ENCODE measurements around the gene CLCNKB.

DNA sequence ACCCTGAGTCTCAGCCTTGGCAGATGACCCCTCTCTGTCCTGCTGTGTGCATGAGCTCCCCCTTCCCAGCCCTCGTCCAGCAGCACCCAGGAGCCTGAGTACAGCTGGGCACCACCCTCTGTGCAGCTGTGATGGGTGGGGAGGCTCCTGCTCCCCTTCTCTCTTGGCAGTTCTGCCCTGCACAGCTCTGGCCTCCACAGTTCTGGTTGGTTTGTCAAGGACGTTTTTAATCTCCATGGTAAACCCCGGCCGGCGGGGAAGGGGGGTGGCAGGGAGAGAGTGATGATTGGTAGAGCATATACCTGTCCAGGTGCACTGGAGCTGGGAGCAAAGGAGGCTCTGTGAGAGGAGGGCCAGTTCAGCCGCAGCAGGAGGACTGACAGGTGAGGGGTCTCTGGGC lies 21.9 kb upstream of the CLCNKB start, which contains the start of gene CLCNKA:
- TF ChIP-seq, protein P1, sequence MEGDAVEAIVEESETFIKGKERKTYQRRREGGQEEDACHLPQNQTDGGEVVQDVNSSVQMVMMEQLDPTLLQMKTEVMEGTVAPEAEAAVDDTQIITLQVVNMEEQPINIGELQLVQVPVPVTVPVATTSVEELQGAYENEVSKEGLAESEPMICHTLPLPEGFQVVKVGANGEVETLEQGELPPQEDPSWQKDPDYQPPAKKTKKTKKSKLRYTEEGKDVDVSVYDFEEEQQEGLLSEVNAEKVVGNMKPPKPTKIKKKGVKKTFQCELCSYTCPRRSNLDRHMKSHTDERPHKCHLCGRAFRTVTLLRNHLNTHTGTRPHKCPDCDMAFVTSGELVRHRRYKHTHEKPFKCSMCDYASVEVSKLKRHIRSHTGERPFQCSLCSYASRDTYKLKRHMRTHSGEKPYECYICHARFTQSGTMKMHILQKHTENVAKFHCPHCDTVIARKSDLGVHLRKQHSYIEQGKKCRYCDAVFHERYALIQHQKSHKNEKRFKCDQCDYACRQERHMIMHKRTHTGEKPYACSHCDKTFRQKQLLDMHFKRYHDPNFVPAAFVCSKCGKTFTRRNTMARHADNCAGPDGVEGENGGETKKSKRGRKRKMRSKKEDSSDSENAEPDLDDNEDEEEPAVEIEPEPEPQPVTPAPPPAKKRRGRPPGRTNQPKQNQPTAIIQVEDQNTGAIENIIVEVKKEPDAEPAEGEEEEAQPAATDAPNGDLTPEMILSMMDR (CRISPR knock-in tag; IDR thresholded peaks at IDR 0.05), result no peak
- TF ChIP-seq, protein P2, sequence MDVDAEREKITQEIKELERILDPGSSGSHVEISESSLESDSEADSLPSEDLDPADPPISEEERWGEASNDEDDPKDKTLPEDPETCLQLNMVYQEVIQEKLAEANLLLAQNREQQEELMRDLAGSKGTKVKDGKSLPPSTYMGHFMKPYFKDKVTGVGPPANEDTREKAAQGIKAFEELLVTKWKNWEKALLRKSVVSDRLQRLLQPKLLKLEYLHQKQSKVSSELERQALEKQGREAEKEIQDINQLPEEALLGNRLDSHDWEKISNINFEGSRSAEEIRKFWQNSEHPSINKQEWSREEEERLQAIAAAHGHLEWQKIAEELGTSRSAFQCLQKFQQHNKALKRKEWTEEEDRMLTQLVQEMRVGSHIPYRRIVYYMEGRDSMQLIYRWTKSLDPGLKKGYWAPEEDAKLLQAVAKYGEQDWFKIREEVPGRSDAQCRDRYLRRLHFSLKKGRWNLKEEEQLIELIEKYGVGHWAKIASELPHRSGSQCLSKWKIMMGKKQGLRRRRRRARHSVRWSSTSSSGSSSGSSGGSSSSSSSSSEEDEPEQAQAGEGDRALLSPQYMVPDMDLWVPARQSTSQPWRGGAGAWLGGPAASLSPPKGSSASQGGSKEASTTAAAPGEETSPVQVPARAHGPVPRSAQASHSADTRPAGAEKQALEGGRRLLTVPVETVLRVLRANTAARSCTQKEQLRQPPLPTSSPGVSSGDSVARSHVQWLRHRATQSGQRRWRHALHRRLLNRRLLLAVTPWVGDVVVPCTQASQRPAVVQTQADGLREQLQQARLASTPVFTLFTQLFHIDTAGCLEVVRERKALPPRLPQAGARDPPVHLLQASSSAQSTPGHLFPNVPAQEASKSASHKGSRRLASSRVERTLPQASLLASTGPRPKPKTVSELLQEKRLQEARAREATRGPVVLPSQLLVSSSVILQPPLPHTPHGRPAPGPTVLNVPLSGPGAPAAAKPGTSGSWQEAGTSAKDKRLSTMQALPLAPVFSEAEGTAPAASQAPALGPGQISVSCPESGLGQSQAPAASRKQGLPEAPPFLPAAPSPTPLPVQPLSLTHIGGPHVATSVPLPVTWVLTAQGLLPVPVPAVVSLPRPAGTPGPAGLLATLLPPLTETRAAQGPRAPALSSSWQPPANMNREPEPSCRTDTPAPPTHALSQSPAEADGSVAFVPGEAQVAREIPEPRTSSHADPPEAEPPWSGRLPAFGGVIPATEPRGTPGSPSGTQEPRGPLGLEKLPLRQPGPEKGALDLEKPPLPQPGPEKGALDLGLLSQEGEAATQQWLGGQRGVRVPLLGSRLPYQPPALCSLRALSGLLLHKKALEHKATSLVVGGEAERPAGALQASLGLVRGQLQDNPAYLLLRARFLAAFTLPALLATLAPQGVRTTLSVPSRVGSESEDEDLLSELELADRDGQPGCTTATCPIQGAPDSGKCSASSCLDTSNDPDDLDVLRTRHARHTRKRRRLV (CRISPR knock-in tag; IDR thresholded peaks at IDR 0.05), result no peak
- no peak for TF ChIP-seq ZNF841 (CRISPR knock-in tag; IDR thresholded peaks at IDR 0.05; ENCODE audit: borderline replicate concordance)
- TF ChIP-seq SP1 (IDR thresholded peaks at IDR 0.05), result no peak
- TF ChIP-seq SP1 (CRISPR knock-in tag; IDR thresholded peaks at IDR 0.05), result no peak
- no peak for TF ChIP-seq MXD4 (CRISPR knock-in tag; IDR thresholded peaks at IDR 0.05)

Data from HepG2 (cell line).